Peyer's patch (tissue), 4 donors: ENCODE measurements around the gene DIAPH2. TPM values are rescaled to one million over a fixed set of nuclear protein-coding genes. Genes with fewer than 3 reads are reported as not detected.

Experiments
- DNase-seq, 3 donors: peaks; one replicate each; pipeline ENCODE4 v3.0.0-alpha.2; 2017 to 2019
- H3K27ac ChIP-seq, 4 donors: fragments of 200-600 bp; sonication (generic); one replicate each; pipeline ENCODE4 v1.5.1; 2016 to 2019
- H3K27me3 ChIP-seq, 2 donors: fragments of 200-600 bp; sonication (generic); one replicate each; pipeline ENCODE4 v1.5.1; 2019
- H3K36me3 ChIP-seq, 3 donors: fragments of 200-600 bp; sonication (generic); one replicate each; pipeline ENCODE4 v1.5.1; 2016 to 2019
- H3K4me1 ChIP-seq, 4 donors: fragments of 200-600 bp; sonication (generic); one replicate each; pipeline ENCODE4 v1.5.1; 2016 to 2019
- H3K4me3 ChIP-seq, 4 donors: fragments of 200-600 bp; sonication (generic); 1 replicate in 3 of 4; 2 replicates in 1 of 4; pipeline ENCODE4 v1.5.1; 2016 to 2019; ENCODE audit warnings: mild to moderate bottlenecking in 1 of 4
- H3K9me3 ChIP-seq, 4 donors: fragments of 200-600 bp; sonication (generic); one replicate each; pipeline ENCODE4 v1.5.1; 2016 to 2019; ENCODE audit warnings: mild to moderate bottlenecking in 1 of 4
- CTCF ChIP-seq, 6 experiments: fragments of 450-650 bp in 4 of 6; fragments of 200-600 bp in 2 of 6; sonication (generic) in 1 of 6; IDR thresholded peaks; one replicate each; pipeline ENCODE4 v1.5.1; 2017 to 2019; ENCODE audit warnings: antibody characterized with exemption in 6 of 6, mild to moderate bottlenecking in 3 of 6, moderate library complexity in 1 of 6
- POLR2A ChIP-seq, 2 donors: fragments of 450-650 bp; IDR thresholded peaks; one replicate each; pipeline ENCODE4 v1.5.1; 2017; ENCODE audit warnings: antibody characterized with exemption in 2 of 2, mild to moderate bottlenecking in 2 of 2, moderate library complexity in 2 of 2
- total RNA-seq, 4 donors: library from RNA; depleted of rRNA; stranded (reverse); fragments of >200 nt; gene quantifications; one replicate each; pipeline ENCODE4 v1.1.0, GENCODE V29; 2016

The DIAPH2 gene
- total RNA-seq, 4 donors from 2014 or later = 15.1 to 114 (median 33.0) TPM

- TF ChIP-seq CTCF (IDR thresholded peaks at IDR 0.05) (no peak), POLR2A (IDR thresholded peaks at IDR 0.05) (no peak)
- no peak overlapping the region for H3K27ac ChIP-seq
- no peak for DNase-seq
- H3K4me3 ChIP-seq = no peak overlapping the region
- H3K4me1 ChIP-seq = no peaks in the 10 kb centered on the region
- H3K9me3 ChIP-seq = no peaks in the 10 kb centered on the region
- H3K36me3 ChIP-seq = no peaks in the 10 kb centered on the region
- no peaks in the 10 kb centered on the region for H3K27me3 ChIP-seq
Observed at GRCh38 chrX:97295954-97296353, 611.3 kb downstream of the DIAPH2 start.

DNA sequence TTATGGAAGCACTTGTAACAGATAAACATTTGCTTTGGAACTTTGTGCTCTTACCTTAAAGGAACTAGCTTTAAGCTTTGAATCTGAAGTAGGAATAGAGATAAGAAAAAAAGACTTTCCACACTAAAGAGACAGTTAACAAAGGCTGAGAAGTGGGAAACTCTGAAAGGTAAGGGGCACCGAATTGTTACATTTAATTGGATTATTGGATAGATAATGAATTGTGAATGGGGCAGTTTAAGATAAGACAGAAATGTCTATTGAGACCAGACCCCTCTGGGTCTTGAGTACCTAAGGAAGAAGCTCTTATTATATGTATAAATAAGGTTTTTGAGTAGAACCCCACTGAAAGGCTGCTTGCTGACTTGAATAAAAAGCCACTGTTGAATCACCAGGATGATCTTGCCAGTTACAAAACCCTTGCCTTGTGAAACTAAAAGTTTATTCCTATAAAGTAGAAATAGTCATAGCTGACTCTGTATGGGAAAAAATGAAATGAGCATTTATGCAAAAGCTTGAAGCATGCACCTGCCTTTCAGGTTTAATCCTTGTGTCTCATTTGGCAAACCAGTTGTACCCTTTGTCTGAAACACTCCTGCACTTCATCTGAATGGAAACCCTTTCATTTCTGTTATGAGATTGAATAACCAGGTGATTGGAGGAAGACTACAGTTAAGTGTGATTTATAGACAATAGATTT, 622.3 kb downstream of the DIAPH2 start:
- Histone ChIP-seq H3K27me3 (no peaks in the 10 kb centered on the region), H3K9me3 (no peaks in the 10 kb centered on the region), H3K4me3 (no peak overlapping the region), H3K4me1 (no peaks in the 10 kb centered on the region), H3K27ac (no peak overlapping the region), H3K36me3 (no peaks in the 10 kb centered on the region)
- DNase-seq = no peak
- TF ChIP-seq CTCF (IDR thresholded peaks at IDR 0.05) (no peak), POLR2A (IDR thresholded peaks at IDR 0.05) (no peak)

DNA sequence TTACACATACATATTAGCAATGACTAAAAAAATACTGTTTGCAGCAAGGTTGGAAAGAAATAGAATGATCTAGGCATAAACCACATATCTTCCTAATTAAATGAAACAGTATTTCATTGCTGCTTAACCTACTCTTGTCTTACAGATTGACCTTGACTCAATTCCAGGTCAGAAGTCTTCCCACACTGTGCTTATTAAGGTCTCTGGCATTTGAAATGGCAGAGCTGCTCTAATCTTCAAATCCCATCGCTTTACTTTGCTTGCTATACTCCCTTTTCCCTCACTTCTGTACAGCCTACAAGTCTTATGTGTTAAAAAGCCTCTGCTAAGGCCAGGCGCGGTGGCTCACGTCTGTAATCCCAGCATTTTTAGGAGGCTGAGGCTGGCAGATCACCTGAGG, 623.5 kb downstream of the DIAPH2 start:
- no peaks in the 10 kb centered on the region for H3K36me3 ChIP-seq
- no peak overlapping the region for H3K4me3 ChIP-seq
- no peak for DNase-seq
- TF ChIP-seq POLR2A (IDR thresholded peaks at IDR 0.05) (no peak), CTCF (IDR thresholded peaks at IDR 0.05) (no peak)
- H3K27me3 ChIP-seq = no peaks in the 10 kb centered on the region
- H3K9me3 ChIP-seq = no peaks in the 10 kb centered on the region
- H3K27ac ChIP-seq = no peak overlapping the region
- no peaks in the 10 kb centered on the region for H3K4me1 ChIP-seq

DNA sequence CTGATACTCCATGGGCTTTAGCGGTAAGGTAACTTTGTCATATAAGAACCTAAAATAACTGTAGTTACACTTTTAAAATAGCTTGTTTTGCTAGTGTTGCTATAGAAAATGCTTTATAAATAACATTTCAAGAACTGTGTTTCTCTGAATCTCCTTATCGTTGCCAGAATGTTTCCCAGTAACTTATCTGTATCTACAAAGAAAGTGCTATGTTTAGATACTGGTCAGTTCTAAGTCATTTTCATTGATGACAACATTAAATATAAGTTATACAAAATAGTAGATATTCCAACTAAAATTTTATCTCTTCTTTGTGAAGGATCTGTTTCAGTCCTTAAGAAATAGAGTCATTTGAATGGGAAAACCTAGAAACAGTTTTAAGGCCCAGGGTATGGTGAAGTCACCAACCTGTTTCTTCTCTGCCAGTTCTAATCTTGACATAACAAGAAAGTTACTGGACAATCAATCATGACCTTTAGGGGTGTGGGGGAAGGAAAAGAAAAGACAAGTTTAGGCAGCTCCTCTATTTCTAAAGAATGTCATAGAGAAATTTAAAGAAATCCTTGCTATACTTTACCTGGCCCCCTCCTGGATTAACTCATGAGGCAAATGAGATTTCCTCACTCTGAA, 625.0 kb downstream of the DIAPH2 start:
- H3K36me3 ChIP-seq = no peaks in the 10 kb centered on the region
- no peaks in the 10 kb centered on the region for H3K27me3 ChIP-seq
- no peak overlapping the region for H3K4me3 ChIP-seq
- no peak overlapping the region for H3K27ac ChIP-seq
- DNase-seq = no peak
- TF ChIP-seq POLR2A (IDR thresholded peaks at IDR 0.05) (no peak), CTCF (IDR thresholded peaks at IDR 0.05) (no peak)
- no peaks in the 10 kb centered on the region for H3K4me1 ChIP-seq
- H3K9me3 ChIP-seq = no peaks in the 10 kb centered on the region

GRCh38 chrX:97310373-97310772, 625.7 kb downstream of the DIAPH2 start:
- H3K27ac ChIP-seq = no peak overlapping the region
- H3K27me3 ChIP-seq = no peaks in the 10 kb centered on the region
- no peak for DNase-seq
- no peak overlapping the region for H3K4me3 ChIP-seq
- no peaks in the 10 kb centered on the region for H3K9me3 ChIP-seq
- no peak for TF ChIP-seq CTCF (IDR thresholded peaks at IDR 0.05)
- no peak for TF ChIP-seq POLR2A (IDR thresholded peaks at IDR 0.05)
- H3K4me1 ChIP-seq = no peaks in the 10 kb centered on the region
- H3K36me3 ChIP-seq = no peaks in the 10 kb centered on the region
